Activated T-helper 17 cell treated with anti-CD3 and anti-CD28 coated beads, Interleukin-2, amount 50 U/mL, for 72 hours (primary cell): ENCODE data around the gene CAMK2D. TPM values are rescaled to one million over a fixed set of nuclear protein-coding genes. Genes with fewer than 3 reads are reported as not detected.

ENCODE experiments used
- total RNA-seq, 2 donors: library from RNA; stranded (reverse); gene quantifications; one replicate each; pipeline ENCODE4 v1.2.3, GENCODE V29; 2022

Gene CAMK2D
- total RNA-seq, 2 donors from 2014 or later: 41.5 to 42.4 TPM

Other genes starting within 250 kb of the CAMK2D start
- under 1 TPM in 1 of 2 donors, not detected in 1; 0.19 TPM for gene ARSJ, start 217.9 kb upstream of the CAMK2D start, total RNA-seq